Activated CD4-positive, alpha-beta memory T cell treated with anti-CD3 and anti-CD28 coated beads, Interleukin-2, amount 10 ng/mL, durations not matched to agents 7 days and 5 days (primary cell): ENCODE data around the gene KPTN. TPM values are rescaled to one million over a fixed set of nuclear protein-coding genes. Genes with fewer than 3 reads are reported as not detected.

Experiments
- CTCF ChIA-PET: fragments of 350-600 bp; sonication (Branson Sonifier 250); formaldehyde crosslinking; loops from one replicate; lab custom pipeline; 2021; ENCODE audit warnings: antibody characterized with exemption, inconsistent platforms; lab: Charles Lee
- POLR2A ChIA-PET: fragments of 350-600 bp; sonication (Branson Sonifier 250); formaldehyde crosslinking; loops from one replicate; lab custom pipeline; 2021; ENCODE audit warnings: antibody characterized with exemption; lab: Charles Lee
- DNase-seq: peaks from one replicate; pipeline ENCODE4 v3.0.0-alpha.2; 2020
- H3K27ac Mint-ChIP-seq: one replicate; pipeline ENCODE4 v1.8.0; 2021; ENCODE audit warnings: mild to moderate bottlenecking, mixed read lengths
- H3K27me3 Mint-ChIP-seq: one replicate; pipeline ENCODE4 v1.8.0; 2021; ENCODE audit warnings: mixed read lengths
- H3K36me3 Mint-ChIP-seq: one replicate; pipeline ENCODE4 v1.8.0; 2021; ENCODE audit warnings: low read depth, mixed read lengths
- H3K4me1 Mint-ChIP-seq: one replicate; pipeline ENCODE4 v1.8.0; 2021; ENCODE audit warnings: mixed read lengths
- H3K4me3 Mint-ChIP-seq: one replicate; pipeline ENCODE4 v1.8.0; 2021; ENCODE audit warnings: mild to moderate bottlenecking, mixed read lengths
- H3K9me3 Mint-ChIP-seq: one replicate; pipeline ENCODE4 v1.8.0; 2021; ENCODE audit warnings: mixed read lengths
- total RNA-seq, 2 experiments: library from RNA; stranded (reverse); gene quantifications; one replicate each; pipeline ENCODE4 v1.2.3, GENCODE V29; 2021

KPTN gene
- total RNA-seq, 2 experiments from 2014 or later = 6.6 to 7.7 TPM

DNA sequence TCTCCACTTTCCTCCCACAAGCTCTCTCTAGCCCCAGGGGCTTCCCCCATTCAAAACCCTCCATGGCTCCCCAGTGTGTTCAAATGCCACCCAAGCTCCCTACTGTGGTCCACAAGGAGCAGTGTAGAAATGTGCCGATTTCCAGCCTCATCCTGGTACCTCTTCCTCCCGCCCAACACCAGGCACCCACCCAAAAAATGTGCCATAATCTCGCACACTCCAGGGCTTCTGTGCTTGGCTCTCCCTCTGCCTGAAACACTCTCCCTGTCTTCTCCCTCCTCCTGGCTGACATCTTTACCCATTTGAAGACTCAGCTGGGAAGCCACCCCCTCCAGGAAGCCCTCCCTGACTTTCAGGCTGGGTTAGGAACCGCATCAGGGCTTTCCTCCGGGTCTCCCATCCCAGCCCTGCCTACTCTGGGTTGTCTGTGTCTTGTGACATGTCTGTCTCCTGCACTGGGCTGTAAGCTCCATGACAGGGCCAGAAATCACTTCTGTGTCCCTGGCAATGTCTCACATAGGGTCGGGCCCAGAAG is 48.1 kb downstream of the KPTN start:
- H3K4me3 Mint-ChIP-seq = peak overlapping the region; percentile 57

DNA sequence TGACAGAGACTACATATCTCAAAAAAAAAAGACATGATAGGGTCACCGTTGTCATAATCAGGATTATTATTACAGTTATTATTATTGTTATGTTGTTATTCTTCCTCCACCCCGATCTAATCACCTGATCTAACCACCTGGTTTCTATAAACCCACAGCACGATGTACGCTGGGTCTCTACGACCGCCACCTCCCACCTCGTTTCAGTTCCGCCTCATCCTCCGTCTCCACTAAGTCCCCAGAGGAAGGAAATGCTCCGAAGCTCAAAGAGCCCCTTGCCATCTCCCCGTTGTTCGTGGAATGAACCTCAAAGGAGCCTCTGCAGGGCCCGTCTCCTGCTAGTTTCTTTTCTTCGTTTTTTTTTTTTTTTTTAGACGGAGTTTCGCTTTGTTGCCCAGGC is 48.8 kb downstream of the KPTN start:
- Mint-ChIP-seq H3K4me3 (peak overlapping the region; percentile 57), H3K27ac (peak overlapping the region; percentile 49), H3K4me1 (peaks cover 59% of the 10 kb centered on the region), H3K27me3 (peaks cover 25% of the 10 kb centered on the region), H3K9me3 (no peaks in the 10 kb centered on the region), H3K36me3 (no peaks in the 10 kb centered on the region)
- ChIA-PET CTCF (interaction anchor here (0.7 to 7.5 kb wide), 9 partner anchors 9 to 301 kb away, joined by 3 to 154 read pairs (median 3); partner anchors contain the start of genes KPTN and NAPA), POLR2A (interaction anchor here (0.6 to 0.9 kb wide), 2 partner anchors 273 to 310 kb away, joined by 3 read pairs; no protein-coding TSS in a partner anchor)
- DNase-seq = peak; percentile 59

More for the DNA sequence above, 48.1 kb downstream of the KPTN start:
- Mint-ChIP-seq H3K36me3 (no peaks in the 10 kb centered on the region), H3K27ac (peak overlapping the region; percentile 49), H3K4me1 (peaks cover 54% of the 10 kb centered on the region), H3K9me3 (no peaks in the 10 kb centered on the region), H3K27me3 (peaks cover 25% of the 10 kb centered on the region)
- ChIA-PET CTCF (interaction anchor here (0.7 to 7.5 kb wide), 19 partner anchors 8 to 275 kb away, joined by 3 to 154 read pairs (median 4); partner anchors contain the start of genes KPTN and NAPA), POLR2A (interaction anchor here (0.8 to 1.5 kb wide), 5 partner anchors 8 to 271 kb away, joined by 3 to 6 read pairs (median 4); partner anchors contain the start of gene KPTN)
- no peak for DNase-seq

DNA sequence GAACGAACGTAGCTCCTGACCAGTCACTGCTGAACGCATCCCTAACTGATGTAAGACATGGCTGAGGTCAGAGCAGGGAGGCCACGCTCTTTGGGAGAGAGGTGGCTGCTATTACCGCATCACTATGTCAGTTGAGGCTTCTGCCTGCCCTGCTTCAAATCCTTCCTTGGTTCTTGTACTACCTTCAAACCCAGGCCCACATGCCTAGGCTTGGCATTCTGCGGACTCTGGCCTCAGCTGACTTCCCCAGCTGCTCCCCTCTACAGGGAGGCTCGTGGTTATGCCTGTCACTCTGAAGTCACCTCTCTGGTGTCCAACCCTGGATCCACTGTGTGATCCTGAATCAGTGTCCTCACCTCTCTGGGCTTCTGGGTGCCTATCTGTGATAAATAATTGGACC is 49.9 kb downstream of the KPTN start:
- no peak for DNase-seq
- CTCF ChIA-PET = interaction anchor here (0.6 to 7.5 kb wide), 10 partner anchors 13 to 309 kb away, joined by 3 to 154 read pairs (median 4); partner anchors contain the start of genes DHX34 and NAPA
- Mint-ChIP-seq H3K9me3 (no peaks in the 10 kb centered on the region), H3K4me3 (no peak overlapping the region), H3K36me3 (no peaks in the 10 kb centered on the region), H3K4me1 (peaks cover 66% of the 10 kb centered on the region), H3K27me3 (peaks cover 25% of the 10 kb centered on the region), H3K27ac (no peak overlapping the region)
- POLR2A ChIA-PET = interaction anchor here (0.9 to 1.1 kb wide), 2 partner anchors 53 to 311 kb away, joined by 3 to 4 read pairs; no protein-coding TSS in a partner anchor

DNA sequence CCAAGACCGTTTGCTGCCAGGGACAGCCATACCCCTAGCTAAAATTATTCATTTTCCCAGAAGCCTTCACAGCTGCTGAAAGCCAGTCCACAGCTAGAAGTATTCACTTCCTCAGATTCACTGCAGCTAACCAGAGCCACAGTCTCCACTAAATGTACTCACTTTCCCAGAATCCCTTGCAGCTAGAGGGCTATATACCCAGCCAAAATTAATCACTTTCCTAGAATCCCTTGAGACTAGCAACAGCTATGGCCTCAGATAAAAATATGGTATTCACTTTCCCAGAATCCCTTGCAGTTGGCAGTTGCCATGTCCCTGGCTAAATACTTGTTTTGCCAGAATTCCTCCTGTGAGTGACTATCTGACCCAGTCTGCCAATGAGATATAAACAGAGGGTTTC is 50.9 kb downstream of the KPTN start:
- no peak for DNase-seq
- H3K9me3 Mint-ChIP-seq = no peaks in the 10 kb centered on the region
- peaks cover 64% of the 10 kb centered on the region for H3K4me1 Mint-ChIP-seq
- no peak overlapping the region for H3K4me3 Mint-ChIP-seq
- ChIA-PET CTCF (interaction anchor here (0.8 to 7.5 kb wide), 11 partner anchors 13 to 310 kb away, joined by 3 to 154 read pairs (median 5); partner anchors contain the start of genes DHX34, EHD2, KPTN and NAPA), POLR2A (interaction anchor here (0.6 to 0.7 kb wide), 3 partner anchors 84 to 885 kb away, joined by 3 read pairs; no protein-coding TSS in a partner anchor)
- H3K36me3 Mint-ChIP-seq = no peaks in the 10 kb centered on the region
- H3K27me3 Mint-ChIP-seq = peaks cover 20% of the 10 kb centered on the region
- no peak overlapping the region for H3K27ac Mint-ChIP-seq

DNA sequence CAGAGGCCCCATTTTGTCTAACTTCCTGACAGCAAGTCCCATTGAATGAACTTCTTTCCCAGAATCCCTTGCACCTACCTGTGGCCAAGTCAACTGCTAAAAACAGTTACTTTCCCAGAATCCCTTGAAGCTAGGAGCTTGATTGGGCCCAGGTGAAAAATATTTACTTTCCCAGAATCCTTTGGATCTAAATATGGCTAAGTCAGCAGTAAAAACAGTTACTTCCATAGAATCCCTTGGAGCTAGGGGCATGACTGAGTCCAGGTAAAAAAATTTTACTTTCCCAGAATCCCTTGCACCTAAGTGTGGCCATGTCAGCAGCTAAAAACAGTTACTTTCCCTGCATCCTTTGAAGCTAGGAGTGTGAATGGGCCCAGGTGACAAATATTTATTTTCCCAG is 51.5 kb downstream of the KPTN start:
- POLR2A ChIA-PET = interaction anchor here (0.7 kb wide), 1 partner anchor 308 kb away, joined by 3 read pairs; no protein-coding TSS in a partner anchor
- H3K27me3 Mint-ChIP-seq = peaks cover 14% of the 10 kb centered on the region
- no peaks in the 10 kb centered on the region for H3K36me3 Mint-ChIP-seq
- CTCF ChIA-PET = interaction anchor here (0.9 to 7.5 kb wide), 8 partner anchors 14 to 280 kb away, joined by 3 to 154 read pairs (median 5); partner anchors contain the start of genes DHX34, EHD2 and KPTN
- H3K9me3 Mint-ChIP-seq = no peaks in the 10 kb centered on the region
- DNase-seq = no peak
- no peak overlapping the region for H3K4me3 Mint-ChIP-seq
- H3K4me1 Mint-ChIP-seq = peaks cover 64% of the 10 kb centered on the region
- H3K27ac Mint-ChIP-seq = no peak overlapping the region

DNA sequence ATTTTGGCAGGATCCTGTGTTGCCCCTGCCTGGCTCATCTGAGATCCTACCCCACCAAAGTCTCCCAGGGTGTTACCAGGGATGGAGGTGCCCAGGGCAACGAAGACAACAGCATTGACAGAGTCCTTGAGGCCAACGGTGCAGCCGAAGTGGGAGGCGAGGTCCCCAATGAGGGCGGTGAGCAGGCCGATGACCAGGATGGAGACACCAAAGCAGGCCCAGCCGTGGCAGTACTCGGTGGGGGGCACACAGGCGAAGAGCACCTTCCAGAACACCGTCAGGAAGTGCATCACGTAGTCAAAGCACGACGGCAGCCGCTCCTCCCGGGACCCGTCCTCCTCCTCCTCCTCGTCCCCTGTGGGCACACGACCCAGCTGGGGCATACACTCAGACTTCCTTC is 51.9 kb downstream of the KPTN start:
- H3K27me3 Mint-ChIP-seq = peaks cover 11% of the 10 kb centered on the region
- H3K36me3 Mint-ChIP-seq = no peaks in the 10 kb centered on the region
- no peak overlapping the region for H3K27ac Mint-ChIP-seq
- no peak for DNase-seq
- ChIA-PET POLR2A (no interaction called here), CTCF (interaction anchor here (0.7 to 7.5 kb wide), 4 partner anchors 52 to 283 kb away, joined by 3 to 154 read pairs (median 6); partner anchors contain the start of gene KPTN)
- H3K4me3 Mint-ChIP-seq = no peak overlapping the region
- no peaks in the 10 kb centered on the region for H3K9me3 Mint-ChIP-seq
- peaks cover 63% of the 10 kb centered on the region for H3K4me1 Mint-ChIP-seq

DNA sequence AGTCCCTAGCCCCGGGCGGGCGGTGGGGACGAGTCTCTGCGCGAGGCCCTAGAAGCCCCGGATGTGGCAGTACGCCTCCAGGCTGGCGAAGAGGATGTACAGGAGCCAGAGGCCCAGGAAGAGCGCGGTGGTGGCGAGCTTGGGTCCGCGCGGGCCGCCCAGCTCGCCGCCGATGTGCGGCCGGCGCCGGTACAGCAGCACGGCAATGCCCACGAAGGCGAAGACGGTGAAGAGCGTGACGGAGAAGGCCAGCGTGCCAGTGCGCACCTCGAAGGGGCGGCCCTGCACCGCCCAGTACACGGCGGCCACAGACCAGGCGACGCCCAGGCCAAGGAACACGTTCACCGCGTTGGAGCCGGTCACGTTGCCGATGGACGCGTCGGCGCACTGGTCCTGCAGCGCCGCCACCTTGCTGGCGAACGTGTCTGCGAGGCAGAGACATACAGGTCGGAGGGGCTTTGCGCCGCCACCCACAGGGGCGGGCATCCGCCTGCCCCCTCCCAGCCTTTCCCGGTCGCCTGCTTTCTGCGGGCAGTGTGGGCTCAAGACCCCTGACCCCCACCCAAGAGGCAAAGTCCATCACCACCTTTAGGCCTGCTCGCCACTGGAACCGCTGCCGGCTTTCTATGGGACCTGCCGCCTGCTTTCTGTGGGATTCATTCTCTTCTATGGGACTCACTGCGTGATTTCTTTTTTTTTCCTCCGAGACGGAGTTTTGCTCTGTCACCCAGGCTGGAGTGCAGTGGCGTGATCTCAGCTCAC is 53.8 kb downstream of the KPTN start:
- peak; percentile 60 for DNase-seq
- H3K27me3 Mint-ChIP-seq = peaks cover 18% of the 10 kb centered on the region
- H3K9me3 Mint-ChIP-seq = no peaks in the 10 kb centered on the region
- H3K4me1 Mint-ChIP-seq = peaks cover 45% of the 10 kb centered on the region
- ChIA-PET POLR2A (interaction anchor here (0.9 to 1.3 kb wide), 2 partner anchors 9 to 85 kb away, joined by 3 read pairs; partner anchors contain the start of gene NAPA), CTCF (interaction anchor here (0.6 to 3.1 kb wide), 4 partner anchors 16 to 680 kb away, joined by 3 to 21 read pairs (median 4); partner anchors contain the start of gene KPTN)
- H3K4me3 Mint-ChIP-seq = peak overlapping the region; percentile 58
- H3K27ac Mint-ChIP-seq = no peak overlapping the region
- H3K36me3 Mint-ChIP-seq = no peaks in the 10 kb centered on the region

DNA sequence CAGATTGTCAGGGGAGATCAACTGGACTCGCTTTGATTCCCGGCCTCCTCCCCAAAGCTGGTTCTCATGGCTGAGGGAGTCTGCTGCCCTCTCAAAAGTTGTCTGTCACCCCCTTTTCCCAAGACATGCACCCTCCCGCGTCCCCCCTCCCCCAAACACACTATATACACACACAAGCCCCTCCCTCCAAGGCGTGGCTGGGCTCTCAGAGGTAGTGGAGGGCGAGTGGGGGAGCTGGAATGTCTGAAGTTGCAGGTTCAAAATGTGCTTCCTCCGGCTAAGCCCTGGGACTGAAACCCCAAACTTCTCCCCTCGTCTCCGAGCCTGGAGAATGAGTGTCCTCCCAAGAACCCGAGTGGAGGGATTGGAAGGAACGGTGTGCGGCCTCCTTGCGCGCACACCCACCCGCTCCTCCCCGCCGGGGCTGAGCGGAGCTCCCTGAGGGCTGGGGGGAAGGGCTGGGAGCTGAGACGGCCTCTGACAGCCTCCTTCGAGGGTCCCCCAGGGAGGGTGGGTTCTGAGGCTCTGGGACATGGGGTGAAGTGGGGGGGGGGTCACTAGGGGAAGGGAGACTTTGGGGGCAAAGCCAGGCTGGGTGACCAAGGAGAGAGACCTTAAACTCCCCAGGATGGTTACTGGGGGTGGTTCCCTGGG is 54.8 kb downstream of the KPTN start:
- peaks cover 38% of the 10 kb centered on the region for H3K4me1 Mint-ChIP-seq

DNA sequence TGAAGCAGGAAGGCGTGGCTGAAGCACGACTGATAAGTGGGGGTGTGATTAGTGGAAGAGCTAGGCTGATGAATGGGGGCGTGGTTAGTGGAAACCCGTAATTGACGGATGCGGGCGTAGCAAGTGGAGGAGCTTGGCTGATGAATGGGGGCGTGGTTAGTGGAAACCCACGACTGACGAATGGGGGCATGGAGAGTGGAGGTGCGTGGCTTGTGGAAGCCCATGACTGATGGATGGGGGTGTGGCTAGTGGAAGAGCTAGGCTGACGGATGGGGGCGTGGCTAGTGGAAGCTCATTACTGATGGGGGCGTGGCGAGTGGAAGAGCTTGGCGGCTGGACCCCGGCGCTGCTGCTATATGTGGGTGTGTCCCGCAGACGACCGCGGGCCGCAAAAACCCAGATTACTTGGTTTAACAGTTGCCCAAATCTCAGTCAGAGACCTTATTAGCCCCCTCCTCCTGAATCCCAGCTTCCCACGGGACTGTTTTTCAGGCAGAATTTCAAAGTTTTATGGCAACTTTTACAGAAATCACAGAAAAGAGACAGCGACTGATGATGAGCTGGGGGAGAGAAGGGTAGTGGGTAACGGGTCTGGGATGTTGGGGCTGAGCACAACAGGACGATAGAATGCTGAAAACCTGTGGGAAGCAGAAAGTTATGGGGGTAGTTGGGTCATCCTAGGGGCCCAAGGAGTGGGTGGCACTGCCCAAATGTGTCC is 55.7 kb downstream of the KPTN start:
- POLR2A ChIA-PET = interaction anchor here (1.2 to 1.8 kb wide), 9 partner anchors 8 to 279 kb away, joined by 3 to 5 read pairs (median 4); partner anchors contain the start of genes KPTN and NAPA
- no peak overlapping the region for H3K4me3 Mint-ChIP-seq
- H3K36me3 Mint-ChIP-seq = no peaks in the 10 kb centered on the region
- CTCF ChIA-PET = interaction anchor here (0.7 to 3.1 kb wide), 36 partner anchors 8 to 423 kb away, joined by 3 to 27 read pairs (median 4); partner anchors contain the start of genes CCDC9, DHX34, EHD2 and INAFM1
- no peak overlapping the region for H3K27ac Mint-ChIP-seq
- H3K27me3 Mint-ChIP-seq = peaks cover 31% of the 10 kb centered on the region
- peak; percentile 94 for DNase-seq
- no peaks in the 10 kb centered on the region for H3K9me3 Mint-ChIP-seq
- peaks cover 29% of the 10 kb centered on the region for H3K4me1 Mint-ChIP-seq

More for the DNA sequence above, 54.8 kb downstream of the KPTN start:
- H3K36me3 Mint-ChIP-seq = no peaks in the 10 kb centered on the region
- DNase-seq = no peak
- CTCF ChIA-PET = interaction anchor here (0.6 to 3.1 kb wide), 15 partner anchors 8 to 680 kb away, joined by 3 to 27 read pairs (median 7); partner anchors contain the start of genes CCDC9, EHD2, INAFM1 and KPTN
- POLR2A ChIA-PET = interaction anchor here (0.9 to 1.8 kb wide), 9 partner anchors 7 to 278 kb away, joined by 3 to 5 read pairs (median 4); partner anchors contain the start of genes KPTN and NAPA
- H3K9me3 Mint-ChIP-seq = no peaks in the 10 kb centered on the region
- H3K27me3 Mint-ChIP-seq = peaks cover 24% of the 10 kb centered on the region
- H3K4me3 Mint-ChIP-seq = no peak overlapping the region
- H3K27ac Mint-ChIP-seq = no peak overlapping the region

DNA sequence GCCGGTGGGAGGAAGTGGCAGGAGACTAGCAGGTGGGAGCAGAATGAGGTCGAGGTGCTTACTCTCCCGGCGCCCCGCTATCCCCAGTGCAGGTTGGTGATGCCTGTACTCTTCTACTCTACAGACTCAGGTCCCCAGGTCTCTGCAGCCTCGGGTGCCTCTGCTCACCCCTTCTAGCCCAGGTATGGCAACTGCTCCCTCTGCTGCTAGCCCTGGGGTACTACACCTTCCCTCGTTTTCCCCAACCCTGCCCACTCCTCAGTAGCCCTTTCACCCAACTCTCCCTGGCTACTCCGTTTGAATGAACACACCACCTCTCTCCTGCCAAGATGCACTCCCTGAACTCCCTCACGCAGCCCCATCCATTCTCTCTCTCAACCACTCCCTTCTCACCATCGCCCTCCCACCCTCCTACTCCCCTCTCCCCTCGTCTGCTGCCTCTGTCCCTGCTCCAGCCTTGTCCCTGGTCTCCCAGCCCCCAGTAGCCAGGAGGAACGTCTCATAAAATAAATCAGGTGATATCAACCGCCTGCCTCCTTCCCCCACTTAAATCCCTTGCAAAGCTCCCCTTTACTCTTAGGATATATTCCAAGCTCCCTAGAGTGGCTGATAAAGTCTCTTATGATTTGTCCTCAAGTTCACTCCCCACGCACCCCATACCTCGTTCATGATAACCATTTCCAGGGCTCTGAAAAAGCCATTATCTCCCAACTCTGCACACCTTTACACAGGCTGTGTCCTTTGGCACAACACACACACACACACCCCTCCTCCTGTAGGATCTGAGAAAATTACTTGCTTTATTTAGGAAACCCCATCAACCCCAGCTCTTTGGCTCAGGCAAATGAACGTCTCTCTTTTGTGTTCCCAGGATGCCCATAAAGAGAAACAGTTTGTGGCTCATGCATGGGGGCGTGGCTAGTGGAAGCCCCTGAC is 56.5 kb downstream of the KPTN start:
- H3K4me1 Mint-ChIP-seq = peaks cover 20% of the 10 kb centered on the region
- CTCF ChIA-PET = interaction anchor here (0.6 to 3.1 kb wide), 35 partner anchors 8 to 424 kb away, joined by 3 to 27 read pairs (median 4); partner anchors contain the start of genes CCDC9, DHX34, EHD2 and INAFM1
- H3K4me3 Mint-ChIP-seq = no peak overlapping the region
- H3K36me3 Mint-ChIP-seq = no peaks in the 10 kb centered on the region
- POLR2A ChIA-PET = interaction anchor here (1.2 to 1.8 kb wide), 9 partner anchors 9 to 280 kb away, joined by 3 to 5 read pairs (median 4); partner anchors contain the start of genes KPTN and NAPA
- H3K27ac Mint-ChIP-seq = no peak overlapping the region
- no peaks in the 10 kb centered on the region for H3K9me3 Mint-ChIP-seq
- H3K27me3 Mint-ChIP-seq = peaks cover 39% of the 10 kb centered on the region
- DNase-seq = peak; percentile 78
